ENCODE measurements around the gene SCYGR1.
"Not testable (repeated sequence)": the region's sequence is repeated elsewhere in the genome, so short reads cannot be mapped to it uniquely, and the experiment has no call there.

Gene SCYGR1

DNA sequence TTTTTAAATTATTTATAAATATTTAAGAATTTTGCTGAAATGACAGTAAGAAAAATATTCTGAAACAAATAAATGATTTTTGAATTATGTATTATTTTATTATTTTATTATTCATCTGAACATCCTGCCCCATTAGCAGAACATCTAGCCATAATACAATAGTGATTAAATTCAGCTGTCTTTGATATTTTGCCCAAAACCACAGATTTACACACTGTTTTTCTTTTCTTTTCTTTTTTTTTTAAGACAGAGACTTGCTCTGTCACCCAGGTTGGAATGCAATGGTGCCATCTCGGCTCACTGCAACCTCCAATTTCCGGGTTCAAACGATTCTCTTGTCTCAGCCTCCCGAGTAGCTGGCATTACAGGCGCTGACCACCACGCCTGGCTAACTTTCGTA is 1.9 kb upstream of the SCYGR1 start:
- no peaks in the 10 kb centered on the region for H3K27me3 ChIP-seq (ENCODE audit: insufficient read depth, insufficient read length)
- no peak overlapping the region for H3K9ac ChIP-seq (ENCODE audit: insufficient read length, low read depth)
- no peaks in the 10 kb centered on the region for H3K9me3 ChIP-seq (ENCODE audit: insufficient read depth, low read length)
- H3K4me3 ChIP-seq (ENCODE audit: insufficient read length, low read depth), result no peak overlapping the region
- H3K36me3 ChIP-seq (ENCODE audit: insufficient read depth, insufficient read length, low read length), result no peaks in the 10 kb centered on the region
- TF ChIP-seq ZNF274 (IDR thresholded peaks at IDR 0.05; ENCODE audit: low read depth, low read length) (no peak), SUZ12 (IDR thresholded peaks at IDR 0.05; ENCODE audit: extremely low read depth, insufficient read depth, insufficient read length) (no peak), YY1 (IDR thresholded peaks at IDR 0.05; ENCODE audit: insufficient read depth, insufficient read length) (no peak)
- no peaks in the 10 kb centered on the region for H3K4me1 ChIP-seq (ENCODE audit: insufficient read depth, insufficient read length)
- no peak for DNase-seq (ENCODE audit: low read depth, low spot score)

DNA sequence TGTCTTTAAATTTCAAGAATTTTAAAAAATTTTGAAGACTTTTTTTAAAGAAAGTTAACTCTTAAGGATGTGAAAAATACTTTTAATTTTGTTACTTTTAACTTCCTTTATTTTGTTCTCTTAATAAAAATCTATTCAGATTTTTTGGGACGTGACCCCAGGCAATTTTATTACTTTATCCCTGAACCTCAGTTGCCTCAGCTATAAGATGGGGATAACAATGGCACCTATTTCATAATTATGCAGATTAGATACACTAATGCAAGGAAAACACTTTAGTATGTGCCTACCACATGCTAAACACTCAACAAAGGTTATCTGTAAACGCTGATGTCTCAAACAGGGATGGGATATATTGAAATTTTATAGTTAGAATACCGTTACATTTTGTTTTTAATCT is 1.5 kb upstream of the SCYGR1 start:
- no peak overlapping the region for H3K9ac ChIP-seq (ENCODE audit: insufficient read length, low read depth)
- no peaks in the 10 kb centered on the region for H3K9me3 ChIP-seq (ENCODE audit: insufficient read depth, low read length)
- H3K27me3 ChIP-seq (ENCODE audit: insufficient read depth, insufficient read length), result no peaks in the 10 kb centered on the region
- no peak for DNase-seq (ENCODE audit: low read depth, low spot score)
- no peaks in the 10 kb centered on the region for H3K36me3 ChIP-seq (ENCODE audit: insufficient read depth, insufficient read length, low read length)
- H3K4me1 ChIP-seq (ENCODE audit: insufficient read depth, insufficient read length), result no peaks in the 10 kb centered on the region
- TF ChIP-seq SUZ12 (IDR thresholded peaks at IDR 0.05; ENCODE audit: extremely low read depth, insufficient read depth, insufficient read length) (no peak), YY1 (IDR thresholded peaks at IDR 0.05; ENCODE audit: insufficient read depth, insufficient read length) (no peak), ZNF274 (IDR thresholded peaks at IDR 0.05; ENCODE audit: low read depth, low read length) (no peak)
- H3K4me3 ChIP-seq (ENCODE audit: insufficient read length, low read depth), result no peak overlapping the region

DNA sequence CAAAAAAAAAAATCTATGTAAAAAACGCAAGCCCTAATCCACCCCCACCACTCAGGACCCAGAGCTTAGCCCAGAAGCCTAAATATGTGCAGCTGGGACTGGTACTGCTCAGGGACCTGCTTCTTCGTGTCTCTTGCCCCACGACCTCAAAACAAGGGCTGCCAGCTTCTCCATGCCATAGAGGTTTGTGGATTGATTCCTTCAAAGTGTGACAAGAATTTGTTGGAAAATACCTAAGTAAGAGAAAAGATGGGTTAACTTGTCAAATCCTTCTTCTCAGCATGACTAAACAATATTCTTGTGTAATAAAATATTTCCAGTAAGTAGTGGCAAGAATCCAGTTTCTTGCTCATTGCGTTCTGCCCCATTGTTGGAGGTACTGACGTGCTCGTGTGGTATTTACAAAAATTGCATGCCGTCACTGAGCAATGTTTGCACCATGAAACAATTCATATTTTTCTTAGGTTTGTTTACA is 825 bp upstream of the SCYGR1 start:
- no peak for DNase-seq (ENCODE audit: low read depth, low spot score)
- TF ChIP-seq ZNF274 (IDR thresholded peaks at IDR 0.05; ENCODE audit: low read depth, low read length) (no peak), SUZ12 (IDR thresholded peaks at IDR 0.05; ENCODE audit: extremely low read depth, insufficient read depth, insufficient read length) (no peak), YY1 (IDR thresholded peaks at IDR 0.05; ENCODE audit: insufficient read depth, insufficient read length) (no peak)
- H3K9ac ChIP-seq (ENCODE audit: insufficient read length, low read depth), result no peak overlapping the region
- no peaks in the 10 kb centered on the region for H3K36me3 ChIP-seq (ENCODE audit: insufficient read depth, insufficient read length, low read length)
- H3K4me3 ChIP-seq (ENCODE audit: insufficient read length, low read depth), result no peak overlapping the region
- no peaks in the 10 kb centered on the region for H3K27me3 ChIP-seq (ENCODE audit: insufficient read depth, insufficient read length)
- H3K9me3 ChIP-seq (ENCODE audit: insufficient read depth, low read length), result no peaks in the 10 kb centered on the region
- no peaks in the 10 kb centered on the region for H3K4me1 ChIP-seq (ENCODE audit: insufficient read depth, insufficient read length)

DNA sequence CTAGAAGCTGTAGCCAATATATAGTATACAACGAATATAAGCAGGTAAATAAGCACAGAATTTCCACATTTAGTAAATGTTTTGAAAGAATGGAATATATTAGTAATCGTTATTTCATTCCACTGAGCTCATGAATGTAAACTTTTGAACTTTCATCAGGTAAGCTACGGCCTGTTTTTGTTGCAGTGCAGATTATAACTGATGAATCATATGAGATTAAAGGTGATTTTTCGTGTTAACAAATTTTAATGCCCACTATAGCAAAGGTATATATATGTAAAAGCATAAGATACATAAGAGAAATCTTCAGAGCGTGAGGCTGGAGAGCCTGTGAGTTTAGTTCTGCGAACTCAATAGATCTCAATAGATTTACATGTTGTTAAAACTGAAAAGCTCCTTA is 1.1 kb downstream of the SCYGR1 start:
- no peak for DNase-seq (ENCODE audit: low read depth, low spot score)
- no peak overlapping the region for H3K4me3 ChIP-seq (ENCODE audit: insufficient read length, low read depth)
- no peaks in the 10 kb centered on the region for H3K4me1 ChIP-seq (ENCODE audit: insufficient read depth, insufficient read length)
- H3K9me3 ChIP-seq (ENCODE audit: insufficient read depth, low read length), result no peaks in the 10 kb centered on the region; the same call in 1 of the 2 replicates
- H3K27me3 ChIP-seq (ENCODE audit: insufficient read depth, insufficient read length), result no peaks in the 10 kb centered on the region
- H3K36me3 ChIP-seq (ENCODE audit: insufficient read depth, insufficient read length, low read length), result no peaks in the 10 kb centered on the region
- H3K9ac ChIP-seq (ENCODE audit: insufficient read length, low read depth), result no peak overlapping the region
- no peak for TF ChIP-seq SUZ12 (IDR thresholded peaks at IDR 0.05; ENCODE audit: extremely low read depth, insufficient read depth, insufficient read length)
- TF ChIP-seq ZNF274 (IDR thresholded peaks at IDR 0.05; ENCODE audit: low read depth, low read length), result no peak
- TF ChIP-seq YY1 (IDR thresholded peaks at IDR 0.05; ENCODE audit: insufficient read depth, insufficient read length), result no peak

DNA sequence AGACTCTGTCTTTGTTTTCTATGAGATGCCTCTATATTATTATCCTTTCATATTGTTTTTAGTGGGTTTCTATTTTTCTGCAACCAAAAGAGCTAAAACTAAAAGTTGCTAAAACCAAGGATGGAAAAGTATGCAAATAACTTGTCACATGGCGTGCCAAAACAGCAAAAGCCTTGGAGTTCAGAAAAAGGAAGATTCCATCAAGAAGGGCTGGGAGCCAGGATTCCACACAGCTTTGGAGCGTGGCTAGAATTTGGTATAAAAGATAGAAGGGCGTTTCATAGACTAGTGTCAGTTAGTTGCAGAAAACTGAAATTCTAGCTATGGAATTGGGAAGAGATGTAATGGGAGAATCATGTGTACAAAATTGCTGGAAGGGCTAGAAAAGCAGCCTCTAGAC is 4.1 kb downstream of the SCYGR1 start:
- Histone ChIP-seq H3K4me3 (ENCODE audit: insufficient read length, low read depth) (no peak overlapping the region), H3K9ac (ENCODE audit: insufficient read length, low read depth) (no peak overlapping the region)
- no peak for TF ChIP-seq ZNF274 (IDR thresholded peaks at IDR 0.05; ENCODE audit: low read depth, low read length)
- no peak for TF ChIP-seq SUZ12 (IDR thresholded peaks at IDR 0.05; ENCODE audit: extremely low read depth, insufficient read depth, insufficient read length)
- no peak for TF ChIP-seq YY1 (IDR thresholded peaks at IDR 0.05; ENCODE audit: insufficient read depth, insufficient read length)

DNA sequence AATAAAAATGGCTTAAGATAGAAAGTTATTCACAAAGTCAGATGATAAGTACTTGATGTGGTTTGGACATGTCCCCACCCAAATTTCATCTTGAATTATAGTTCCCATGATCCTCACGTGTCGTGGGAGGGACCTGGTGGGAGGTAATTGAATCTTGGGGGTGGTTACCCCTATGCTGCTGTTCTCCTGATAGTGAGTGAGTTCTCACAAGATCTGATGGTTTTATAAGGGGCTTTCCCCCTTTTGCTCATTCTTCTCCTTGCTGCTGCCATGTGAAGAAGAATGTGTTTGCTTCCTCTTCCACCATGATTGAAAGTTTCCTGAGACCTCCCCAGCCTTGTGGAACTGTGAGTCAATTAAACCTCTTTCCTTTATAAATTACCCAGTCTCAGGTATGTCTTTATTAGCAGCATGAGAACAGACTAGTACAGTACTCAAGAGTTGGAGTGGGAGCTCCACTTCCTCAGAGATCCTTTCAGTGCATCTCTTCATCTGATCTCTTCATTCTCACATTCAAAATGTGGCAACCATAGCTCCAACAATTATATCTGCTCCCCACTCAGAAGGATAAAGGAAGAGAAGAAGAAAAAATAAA is 5.4 kb downstream of the SCYGR1 start:
- H3K27me3 ChIP-seq (ENCODE audit: insufficient read depth, insufficient read length); H3K9ac ChIP-seq (ENCODE audit: insufficient read length, low read depth); H3K4me1 ChIP-seq (ENCODE audit: insufficient read depth, insufficient read length); H3K4me3 ChIP-seq (ENCODE audit: insufficient read length, low read depth); H3K36me3 ChIP-seq (ENCODE audit: insufficient read depth, insufficient read length, low read length); DNase-seq (ENCODE audit: low read depth, low spot score); H3K9me3 ChIP-seq (ENCODE audit: insufficient read depth, low read length): not testable (repeated sequence)

More for the DNA sequence above, 4.1 kb downstream of the SCYGR1 start:
- no peaks in the 10 kb centered on the region for H3K4me1 ChIP-seq (ENCODE audit: insufficient read depth, insufficient read length)
- DNase-seq (ENCODE audit: low read depth, low spot score), result no peak
- no peaks in the 10 kb centered on the region for H3K27me3 ChIP-seq (ENCODE audit: insufficient read depth, insufficient read length)
- H3K36me3 ChIP-seq (ENCODE audit: insufficient read depth, insufficient read length, low read length), result no peaks in the 10 kb centered on the region
- no peaks in the 10 kb centered on the region; the same call in 1 of the 2 replicates for H3K9me3 ChIP-seq (ENCODE audit: insufficient read depth, low read length)

DNA sequence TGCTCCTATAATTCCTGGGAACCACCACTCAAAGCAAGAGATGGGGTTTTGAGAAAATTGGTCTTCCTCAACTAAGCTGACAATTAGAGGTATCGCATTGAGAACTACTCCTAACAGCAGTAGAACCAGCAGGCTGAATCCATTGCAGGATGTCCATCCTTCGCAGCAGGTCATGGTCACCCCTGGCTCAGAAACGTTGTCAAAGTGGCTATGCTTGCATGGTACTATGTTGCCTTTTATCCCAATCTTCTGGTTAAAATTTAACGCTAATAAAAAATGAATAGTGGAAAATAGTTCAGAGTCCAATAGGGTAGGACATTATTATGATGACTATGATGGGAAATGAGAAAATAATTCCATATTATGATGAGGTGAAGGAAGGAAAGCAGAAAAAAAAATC is 8.7 kb downstream of the SCYGR1 start, which contains the start of gene TM4SF20:
TM4SF20 (minus strand) TSS at position 212 of the 400 bp plus-strand sequence; CDS start at position 174, 38 bp downstream.
- Histone ChIP-seq H3K9ac (ENCODE audit: insufficient read length, low read depth) (no peak within 1 kb of the TSS), H3K4me1 (ENCODE audit: insufficient read depth, insufficient read length) (peaks cover 2% of the 10 kb centered on the region), H3K36me3 (ENCODE audit: insufficient read depth, insufficient read length, low read length) (no peaks in the 10 kb centered on the region), H3K9me3 (ENCODE audit: insufficient read depth, low read length) (no peaks in the 10 kb centered on the region; the same call in 1 of the 2 replicates), H3K27me3 (ENCODE audit: insufficient read depth, insufficient read length) (no peaks in the 10 kb centered on the region), H3K4me3 (ENCODE audit: insufficient read length, low read depth) (no peak within 1 kb of the TSS)
- DNase-seq (ENCODE audit: low read depth, low spot score), result no peak
- TF ChIP-seq ZNF274 (IDR thresholded peaks at IDR 0.05; ENCODE audit: low read depth, low read length), result no peak
- TF ChIP-seq SUZ12 (IDR thresholded peaks at IDR 0.05; ENCODE audit: extremely low read depth, insufficient read depth, insufficient read length), result no peak
- no peak for TF ChIP-seq YY1 (IDR thresholded peaks at IDR 0.05; ENCODE audit: insufficient read depth, insufficient read length)
